ENCODE results near the gene MVK.

DNA sequence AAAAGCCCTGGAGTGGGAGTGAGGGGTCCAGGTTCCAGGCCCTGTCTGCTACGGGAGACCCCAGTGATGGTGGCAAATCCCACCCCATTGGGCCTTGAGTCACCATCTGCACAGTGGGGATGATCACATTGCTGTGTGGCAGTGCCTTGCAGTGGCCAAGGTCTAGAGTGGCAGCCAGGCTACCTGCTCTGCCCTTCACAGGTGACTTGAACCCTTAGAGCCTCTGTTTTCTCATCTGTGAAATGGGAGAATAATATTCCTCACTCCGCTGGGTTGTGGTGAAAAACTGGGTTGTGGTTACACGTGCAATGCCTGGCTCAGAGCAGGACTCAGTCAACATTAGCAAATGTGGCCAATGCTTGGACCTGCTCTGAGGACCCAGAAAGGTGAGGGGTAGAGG lies 58.2 kb downstream of the MVK start:
- TF ChIP-seq POLR2A (IDR thresholded peaks at IDR 0.05; ENCODE audit: low read depth, low read length), result no peak
- TF ChIP-seq PAX5 (IDR thresholded peaks at IDR 0.05; ENCODE audit: insufficient read depth, low read length, severe bottlenecking), result no peak
- TF ChIP-seq POLR2AphosphoS5 (IDR thresholded peaks at IDR 0.05; ENCODE audit: low read depth, low read length), result no peak
- no peak for TF ChIP-seq TAF1 (IDR thresholded peaks at IDR 0.05; ENCODE audit: low read depth, low read length)
- TF ChIP-seq SPI1 (IDR thresholded peaks at IDR 0.05; ENCODE audit: low read depth, low read length), result no peak
- no peak for TF ChIP-seq POU2F2 (IDR thresholded peaks at IDR 0.05; ENCODE audit: low read depth, low read length)

All from GM12891 (cell line).